Kidney epithelial cell (primary cell): ENCODE results near the gene PTPN12. TPM values are rescaled to one million over a fixed set of nuclear protein-coding genes. Genes with fewer than 3 reads are reported as not detected.

Experiments
- DNase-seq: peaks from one replicate; pipeline ENCODE4 v3.0.0-alpha.2; 2010; ENCODE audit warnings: low read depth
- H3K27me3 ChIP-seq: 2 replicates; pipeline ENCODE4 v1.6.0; 2011; ENCODE audit warnings: low read length; ENCODE audit not compliant: control insufficient read depth, insufficient read depth
- H3K36me3 ChIP-seq: 2 replicates; pipeline ENCODE4 v1.5.1; 2011; ENCODE audit warnings: low read length; ENCODE audit not compliant: control insufficient read depth, insufficient read depth
- H3K4me3 ChIP-seq: 2 replicates; pipeline ENCODE4 v1.5.1; 2011; ENCODE audit warnings: low read depth, mild to moderate bottlenecking, control low read depth, low read length
- total RNA-seq: library from RNA; depleted of rRNA; stranded (reverse); fragments of >200 nt; gene quantifications from 2 replicates; pipeline ENCODE4 v1.2.3, GENCODE V29; 2015
- TF ChIP-seq, protein P1 (sequence below): IDR thresholded peaks from 2 replicates; pipeline ENCODE4 v1.5.1; 2011; ENCODE audit warnings: mild to moderate bottlenecking, moderate library complexity, low read length, control low read depth, inconsistent platforms; ENCODE audit not compliant: insufficient read depth, poor library complexity, severe bottlenecking

The PTPN12 gene
- total RNA-seq, 1 donor from 2014 or later, result 57.7 TPM

DNA sequence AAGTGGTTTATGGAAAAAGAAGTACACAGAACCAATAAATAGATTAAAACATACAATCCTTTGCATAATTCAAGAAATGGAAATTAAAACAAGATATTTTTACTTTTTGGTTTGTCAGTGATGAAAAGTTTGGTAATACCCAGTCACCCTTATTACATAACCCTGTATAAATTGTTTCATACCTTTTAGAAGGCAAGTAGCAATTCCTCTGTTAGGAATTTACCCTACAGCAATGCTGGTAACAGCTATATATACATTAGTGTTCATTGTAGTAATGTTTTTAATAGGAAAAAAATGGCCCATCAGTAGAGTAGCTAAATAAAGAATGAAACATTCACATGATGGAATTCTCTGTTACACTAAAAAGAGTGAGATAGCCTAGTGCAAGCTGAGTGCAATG, 42.7 kb downstream of the PTPN12 start:
- no peak overlapping the region for H3K4me3 ChIP-seq
- no peaks in the 10 kb centered on the region for H3K36me3 ChIP-seq
- DNase-seq, result no peak
- H3K27me3 ChIP-seq, result no peaks in the 10 kb centered on the region
- TF ChIP-seq, protein P1, sequence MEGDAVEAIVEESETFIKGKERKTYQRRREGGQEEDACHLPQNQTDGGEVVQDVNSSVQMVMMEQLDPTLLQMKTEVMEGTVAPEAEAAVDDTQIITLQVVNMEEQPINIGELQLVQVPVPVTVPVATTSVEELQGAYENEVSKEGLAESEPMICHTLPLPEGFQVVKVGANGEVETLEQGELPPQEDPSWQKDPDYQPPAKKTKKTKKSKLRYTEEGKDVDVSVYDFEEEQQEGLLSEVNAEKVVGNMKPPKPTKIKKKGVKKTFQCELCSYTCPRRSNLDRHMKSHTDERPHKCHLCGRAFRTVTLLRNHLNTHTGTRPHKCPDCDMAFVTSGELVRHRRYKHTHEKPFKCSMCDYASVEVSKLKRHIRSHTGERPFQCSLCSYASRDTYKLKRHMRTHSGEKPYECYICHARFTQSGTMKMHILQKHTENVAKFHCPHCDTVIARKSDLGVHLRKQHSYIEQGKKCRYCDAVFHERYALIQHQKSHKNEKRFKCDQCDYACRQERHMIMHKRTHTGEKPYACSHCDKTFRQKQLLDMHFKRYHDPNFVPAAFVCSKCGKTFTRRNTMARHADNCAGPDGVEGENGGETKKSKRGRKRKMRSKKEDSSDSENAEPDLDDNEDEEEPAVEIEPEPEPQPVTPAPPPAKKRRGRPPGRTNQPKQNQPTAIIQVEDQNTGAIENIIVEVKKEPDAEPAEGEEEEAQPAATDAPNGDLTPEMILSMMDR, result no peak

DNA sequence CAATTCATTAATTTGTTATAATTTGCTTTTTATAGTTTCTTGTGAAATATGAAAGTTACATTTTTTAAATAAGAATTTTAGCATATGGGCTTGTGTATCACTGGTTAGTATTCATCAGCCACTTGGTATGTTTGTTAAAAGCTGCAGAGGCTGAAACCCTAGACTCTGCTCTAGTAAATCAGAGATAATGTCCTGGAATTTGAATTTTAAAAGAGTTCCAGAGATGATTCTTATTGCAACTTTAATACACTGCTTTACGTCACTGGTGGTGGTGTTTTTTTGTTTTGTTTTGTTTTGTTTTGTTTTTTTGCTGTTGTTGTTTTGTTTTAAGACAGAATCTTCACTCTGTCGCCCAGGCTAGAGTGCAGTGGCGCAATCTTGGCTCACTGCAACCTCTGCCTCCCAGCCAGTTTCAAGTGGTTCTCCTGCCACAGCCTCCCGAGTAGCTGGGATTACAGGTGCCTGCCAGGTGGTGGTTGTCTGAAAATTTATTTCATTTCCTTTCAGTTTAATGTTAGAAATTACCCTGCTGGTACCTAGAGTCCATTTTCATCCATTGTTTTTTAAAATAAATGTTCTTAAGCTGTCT, 43.8 kb downstream of the PTPN12 start:
- no peaks in the 10 kb centered on the region for H3K36me3 ChIP-seq
- TF ChIP-seq, protein P1, result no peak
- no peaks in the 10 kb centered on the region for H3K27me3 ChIP-seq
- no peak overlapping the region for H3K4me3 ChIP-seq
- no peak for DNase-seq

DNA sequence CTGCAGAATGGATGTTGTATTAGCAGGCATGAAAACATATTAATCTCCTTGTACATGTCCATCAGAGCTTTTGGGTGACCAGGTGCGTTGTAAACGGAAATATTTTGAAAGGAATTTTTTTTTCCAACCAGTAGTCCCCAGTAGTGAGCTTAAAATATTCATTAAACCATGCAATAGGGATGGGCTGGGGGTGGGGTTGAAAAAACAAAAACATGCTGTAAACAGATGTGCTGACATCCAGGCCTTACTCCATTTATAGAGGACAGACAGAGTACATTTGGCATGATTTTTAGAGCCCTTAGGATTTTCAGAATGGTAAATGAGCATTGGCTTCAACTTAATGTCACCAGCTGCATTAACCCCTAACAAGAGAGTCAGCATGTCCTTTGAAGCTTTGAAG, 50.2 kb downstream of the PTPN12 start:
- TF ChIP-seq, protein P1, result no peak
- Histone ChIP-seq H3K4me3 (no peak overlapping the region), H3K27me3 (no peaks in the 10 kb centered on the region), H3K36me3 (peaks cover 2% of the 10 kb centered on the region)
- DNase-seq, result no peak

DNA sequence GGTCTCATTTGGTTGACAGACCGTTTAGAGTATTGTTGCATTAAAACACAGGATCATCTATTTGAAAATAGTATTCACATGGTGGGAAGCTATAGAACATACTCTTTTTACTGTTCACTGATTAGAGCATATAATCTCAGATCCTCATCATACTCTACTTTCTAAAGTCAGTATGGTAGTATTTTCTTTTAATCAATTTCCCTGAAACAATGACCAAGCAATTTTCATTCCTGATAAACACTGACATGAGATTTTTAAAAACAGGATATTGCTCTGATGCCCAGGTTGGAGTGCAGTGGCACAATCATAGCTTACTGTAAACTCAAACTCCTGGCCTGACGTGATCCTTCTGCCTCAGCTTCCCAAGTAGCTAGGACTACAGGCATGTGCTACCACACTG, 63.9 kb downstream of the PTPN12 start:
- TF ChIP-seq, protein P1, result no peak
- DNase-seq, result no peak
- Histone ChIP-seq H3K4me3 (no peak overlapping the region), H3K36me3 (peaks cover 1% of the 10 kb centered on the region), H3K27me3 (no peaks in the 10 kb centered on the region)

DNA sequence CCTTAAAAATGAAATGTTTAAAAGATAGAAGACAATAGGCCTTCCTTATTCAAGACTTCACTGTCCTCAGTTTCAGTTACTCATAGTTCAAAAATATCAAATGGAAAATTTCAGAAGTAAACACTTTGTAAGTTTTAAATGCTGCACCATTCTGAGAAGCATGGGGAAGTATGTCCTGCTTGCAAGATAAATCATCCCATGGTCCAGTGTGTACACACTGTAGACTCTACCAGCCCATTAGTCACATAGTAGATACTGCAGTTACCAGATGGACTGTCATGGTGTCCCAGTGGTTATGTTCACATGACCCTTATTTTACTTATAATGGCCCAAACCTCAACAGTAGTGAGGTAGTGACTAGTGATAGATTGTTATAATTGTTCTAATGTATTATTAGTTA, 69.5 kb downstream of the PTPN12 start:
- no peaks in the 10 kb centered on the region for H3K27me3 ChIP-seq
- no peak overlapping the region for H3K4me3 ChIP-seq
- no peaks in the 10 kb centered on the region for H3K36me3 ChIP-seq
- DNase-seq, result no peak
- TF ChIP-seq, protein P1, result no peak

DNA sequence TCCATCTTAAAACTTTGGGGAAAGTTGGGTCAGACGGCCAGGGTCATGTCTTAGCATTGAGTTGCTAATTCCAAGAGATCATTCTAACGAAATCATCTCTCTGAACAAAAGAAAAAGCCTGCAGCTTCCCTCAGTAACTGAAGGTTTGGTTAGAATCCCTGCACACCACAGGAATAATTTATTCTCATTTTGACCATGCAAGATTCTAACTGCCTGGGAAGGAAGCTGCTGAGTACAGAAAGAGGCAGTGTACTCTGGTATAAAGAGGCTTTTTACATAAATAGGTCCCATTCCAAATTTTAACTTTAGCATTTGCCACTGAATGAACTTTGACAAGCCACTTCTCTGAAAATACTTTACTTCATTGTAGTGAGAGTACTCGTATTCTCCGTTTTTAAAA, 82.2 kb downstream of the PTPN12 start:
- no peak for DNase-seq
- no peak overlapping the region for H3K4me3 ChIP-seq
- H3K27me3 ChIP-seq, result no peaks in the 10 kb centered on the region
- TF ChIP-seq, protein P1, result no peak
- no peaks in the 10 kb centered on the region for H3K36me3 ChIP-seq
